GM20000 (cell line): ENCODE data around the gene PAM.

Experiments used
- DNase-seq: peaks from one replicate; pipeline ENCODE4 v3.0.0; 2012; ENCODE audit warnings: low spot score
- TF ChIP-seq, protein P1 (sequence below): IDR thresholded peaks from 2 replicates; pipeline ENCODE4 v1.5.1; 2012; ENCODE audit warnings: mild to moderate bottlenecking, control low read depth; ENCODE audit errors: extremely low read depth, missing control alignments

Gene PAM

GRCh38 chr5:102845041-102845440 lies 89.9 kb downstream of the PAM start:
- DNase-seq: no peak
- TF ChIP-seq, protein P1, sequence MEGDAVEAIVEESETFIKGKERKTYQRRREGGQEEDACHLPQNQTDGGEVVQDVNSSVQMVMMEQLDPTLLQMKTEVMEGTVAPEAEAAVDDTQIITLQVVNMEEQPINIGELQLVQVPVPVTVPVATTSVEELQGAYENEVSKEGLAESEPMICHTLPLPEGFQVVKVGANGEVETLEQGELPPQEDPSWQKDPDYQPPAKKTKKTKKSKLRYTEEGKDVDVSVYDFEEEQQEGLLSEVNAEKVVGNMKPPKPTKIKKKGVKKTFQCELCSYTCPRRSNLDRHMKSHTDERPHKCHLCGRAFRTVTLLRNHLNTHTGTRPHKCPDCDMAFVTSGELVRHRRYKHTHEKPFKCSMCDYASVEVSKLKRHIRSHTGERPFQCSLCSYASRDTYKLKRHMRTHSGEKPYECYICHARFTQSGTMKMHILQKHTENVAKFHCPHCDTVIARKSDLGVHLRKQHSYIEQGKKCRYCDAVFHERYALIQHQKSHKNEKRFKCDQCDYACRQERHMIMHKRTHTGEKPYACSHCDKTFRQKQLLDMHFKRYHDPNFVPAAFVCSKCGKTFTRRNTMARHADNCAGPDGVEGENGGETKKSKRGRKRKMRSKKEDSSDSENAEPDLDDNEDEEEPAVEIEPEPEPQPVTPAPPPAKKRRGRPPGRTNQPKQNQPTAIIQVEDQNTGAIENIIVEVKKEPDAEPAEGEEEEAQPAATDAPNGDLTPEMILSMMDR: no peak

DNA sequence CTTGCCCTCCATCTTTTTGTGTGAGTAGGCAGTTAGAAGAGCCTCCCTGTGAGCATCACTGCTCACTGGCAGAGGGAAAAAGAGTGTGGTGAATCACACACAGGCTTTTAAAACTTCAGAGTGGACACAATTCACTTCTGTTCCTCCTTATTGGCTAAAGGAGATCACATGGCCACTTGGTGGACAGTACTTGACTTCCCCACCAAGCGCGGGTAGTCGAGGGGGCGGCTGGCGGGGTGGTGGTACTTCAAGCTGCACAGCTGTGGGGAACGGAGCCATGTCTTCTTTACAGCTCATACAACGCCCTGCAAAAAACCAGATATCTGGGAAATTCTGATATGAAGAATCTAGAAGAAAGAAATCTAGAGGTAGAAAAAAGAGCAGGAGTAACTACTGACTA lies 95.4 kb downstream of the PAM start:
- no peak for DNase-seq
- TF ChIP-seq, protein P1: no peak

DNA sequence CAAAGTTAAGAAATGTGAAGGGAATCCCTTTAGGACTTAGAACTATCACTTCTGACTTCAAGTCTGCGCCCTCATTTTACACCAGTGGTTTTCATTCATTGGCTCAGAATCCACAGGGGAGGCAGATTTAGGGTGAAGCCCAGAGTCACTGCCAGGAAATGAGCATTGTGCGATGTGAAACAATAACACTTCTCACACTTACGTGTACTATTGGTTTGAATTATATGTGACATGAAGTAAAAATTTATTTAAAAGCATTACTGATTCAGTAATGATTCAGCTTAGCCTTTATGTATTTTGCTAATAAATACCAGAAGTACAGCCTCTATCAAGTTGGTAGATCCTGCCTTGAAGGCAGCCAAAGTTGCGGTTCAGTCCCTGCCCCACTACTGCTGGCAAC lies 98.6 kb downstream of the PAM start:
- TF ChIP-seq, protein P1: no peak
- no peak for DNase-seq

- TF ChIP-seq, protein P1: no peak
- DNase-seq: no peak
Observed at GRCh38 chr5:102855681-102856388, 100.7 kb downstream of the PAM start.

DNA sequence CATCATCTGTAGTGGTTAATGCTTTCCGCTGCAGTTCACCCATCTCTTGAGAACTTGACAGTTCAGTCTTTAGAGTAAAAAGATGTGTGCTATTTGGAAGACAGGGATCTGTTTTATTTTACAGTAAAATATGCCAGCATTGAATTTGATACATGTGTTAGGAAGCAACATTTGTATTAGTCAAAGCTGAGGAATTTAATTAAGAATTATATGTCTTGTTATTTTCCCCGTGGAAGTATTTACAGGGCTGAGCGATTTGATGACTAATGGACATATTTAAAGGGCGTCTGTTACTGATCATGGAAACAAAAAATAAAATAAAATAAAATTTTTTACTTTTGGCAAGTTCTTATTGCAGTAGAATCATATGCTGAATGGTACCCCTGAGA lies 101.3 kb downstream of the PAM start:
- TF ChIP-seq, protein P1: no peak
- DNase-seq: no peak

DNA sequence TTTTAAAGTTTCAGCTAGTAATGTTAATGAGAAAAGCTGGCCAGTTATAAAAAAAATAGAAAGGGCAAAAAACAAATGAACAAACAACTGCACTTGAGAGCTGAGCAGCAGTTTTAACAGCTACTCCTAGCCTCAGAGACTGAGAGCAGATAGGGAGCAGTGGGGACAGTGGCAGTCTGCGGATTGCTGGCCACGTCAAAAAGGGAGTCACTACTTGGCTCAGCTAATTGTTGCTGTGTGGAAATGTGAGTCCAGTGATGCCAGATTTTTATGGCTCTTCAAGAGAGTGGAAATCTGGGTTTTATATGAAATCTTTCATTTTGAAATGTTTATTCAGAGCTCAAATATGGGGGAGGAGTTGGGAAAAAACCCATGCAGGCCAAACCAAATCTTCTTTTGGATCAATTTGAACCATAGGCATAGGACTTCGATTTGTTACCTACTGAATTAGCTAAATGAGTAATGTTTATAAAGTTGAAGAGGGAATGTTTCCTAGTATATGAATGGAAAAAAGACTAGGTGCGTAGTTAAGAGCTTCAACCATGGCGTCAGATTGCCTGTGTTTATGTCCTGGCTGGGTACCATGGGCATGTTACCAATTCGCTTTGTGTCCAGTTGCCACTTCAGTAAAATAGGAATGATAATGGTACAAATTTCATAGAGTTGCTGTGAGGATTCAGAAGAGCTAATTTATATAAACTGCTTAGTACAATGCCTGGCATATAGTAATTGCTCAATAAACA lies 102.1 kb downstream of the PAM start:
- TF ChIP-seq, protein P1: no peak

GRCh38 chr5:102858221-102858620 lies 103.1 kb downstream of the PAM start:
- TF ChIP-seq, protein P1: no peak
- DNase-seq: no peak

More for the DNA sequence above, 102.1 kb downstream of the PAM start:
- DNase-seq: no peak
